ENCODE measurements around the gene CD47. TPM values are rescaled to one million over a fixed set of nuclear protein-coding genes. Genes with fewer than 3 reads are reported as not detected.

Gene CD47
- total RNA-seq, 6 donors from 2014 or later, result 79.6 to 352 (median 229) TPM

DNA sequence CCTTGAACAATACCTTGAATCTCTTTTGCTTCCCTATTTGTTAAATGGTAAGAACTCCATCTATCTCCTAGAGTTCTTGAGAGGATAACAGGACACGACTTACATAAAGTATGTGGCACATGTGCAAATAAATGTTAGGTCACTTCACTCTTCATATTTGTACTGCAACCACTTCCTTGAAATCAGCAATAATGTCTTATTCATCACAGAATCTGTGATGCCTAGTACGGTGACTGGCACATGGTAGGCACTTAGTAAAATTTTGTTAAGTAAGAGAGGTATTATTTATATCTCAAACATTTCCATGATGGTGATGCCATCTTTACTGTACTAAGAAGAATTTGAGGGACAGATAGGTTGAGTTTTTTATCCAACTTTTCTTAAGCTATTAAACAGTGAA is 14.3 kb downstream of the CD47 start:
- ATAC-seq (ENCODE audit: low FRiP score in 2 of 2), result no peak
- no peak overlapping the region for H3K4me3 ChIP-seq
- peaks cover 0 to 31% (median 0%) of the 10 kb centered on the region in 4 donors for H3K36me3 ChIP-seq
- no peaks in the 10 kb centered on the region for H3K27me3 ChIP-seq
- H3K27ac ChIP-seq, result no peak overlapping the region
- peaks cover 6 to 25% (median 10%) of the 10 kb centered on the region in 4 donors for H3K4me1 ChIP-seq
- no peak for DNase-seq
- H3K9me3 ChIP-seq, result no peaks in the 10 kb centered on the region
- no peak for TF ChIP-seq POLR2AphosphoS5 (IDR thresholded peaks at IDR 0.05)
- TF ChIP-seq EP300 (IDR thresholded peaks at IDR 0.05), result no peak
- no peak for TF ChIP-seq CTCF (IDR thresholded peaks at IDR 0.05)
- TF ChIP-seq POLR2A (IDR thresholded peaks at IDR 0.05), result no peak
- WGBS, 2 donors, result 58 to 66% methylated on average over 2 of the region's 2 CpGs

DNA sequence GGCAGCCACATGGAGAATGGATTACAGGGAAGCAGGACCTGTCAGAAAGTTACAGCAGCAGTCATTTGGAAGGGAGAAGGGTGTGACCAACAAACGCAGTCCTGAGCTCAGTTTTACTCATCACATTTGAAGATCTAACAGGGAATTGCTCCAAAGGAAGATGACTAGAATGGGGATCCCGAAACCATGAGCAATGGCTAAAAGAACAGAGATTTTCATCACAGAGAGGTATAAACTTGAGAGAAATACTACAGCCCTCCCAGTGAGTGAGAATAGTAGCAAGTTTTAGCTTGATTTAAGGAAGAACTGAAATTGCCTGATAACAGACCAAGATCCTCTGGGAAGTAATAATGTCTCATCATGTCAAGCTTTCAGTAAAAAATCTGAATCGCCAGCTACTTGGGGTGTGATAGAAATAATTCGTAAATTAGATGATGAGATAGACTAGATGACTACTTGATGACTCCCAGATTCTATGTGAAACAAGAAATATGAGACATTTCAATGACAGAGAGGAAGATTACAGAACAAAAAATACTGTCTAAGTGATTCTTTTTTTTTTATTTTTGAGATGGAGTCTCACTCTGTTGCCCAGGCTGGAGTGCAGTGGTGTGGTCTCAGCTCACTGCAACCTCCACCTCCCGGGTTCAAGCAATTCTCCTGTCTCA is 16.9 kb downstream of the CD47 start:
- ATAC-seq (ENCODE audit: low FRiP score in 2 of 2), result peak in 1 of 2 donors; percentile 48

GRCh38 chr3:108071368-108071767 is 19.5 kb downstream of the CD47 start:
- Histone ChIP-seq H3K36me3 (peaks cover 0 to 31% (median 0%) of the 10 kb centered on the region in 4 donors), H3K27me3 (no peaks in the 10 kb centered on the region), H3K9me3 (no peaks in the 10 kb centered on the region), H3K27ac (no peak overlapping the region), H3K4me1 (peaks cover 0 to 17% (median 2%) of the 10 kb centered on the region in 4 donors), H3K4me3 (no peak overlapping the region)
- WGBS, 2 donors, result 62 to 79% methylated on average over 3 of the region's 3 CpGs
- DNase-seq (no peak), ATAC-seq (ENCODE audit: low FRiP score in 2 of 2) (no peak)
- no peak for TF ChIP-seq POLR2AphosphoS5 (IDR thresholded peaks at IDR 0.05)
- TF ChIP-seq EP300 (IDR thresholded peaks at IDR 0.05), result no peak
- TF ChIP-seq POLR2A (IDR thresholded peaks at IDR 0.05), result no peak
- TF ChIP-seq CTCF (IDR thresholded peaks at IDR 0.05), result no peak

More for the DNA sequence above, 16.9 kb downstream of the CD47 start:
- no peak overlapping the region for H3K4me3 ChIP-seq
- no peaks in the 10 kb centered on the region for H3K27me3 ChIP-seq
- H3K27ac ChIP-seq, result no peak overlapping the region
- no peak for DNase-seq
- TF ChIP-seq POLR2AphosphoS5 (IDR thresholded peaks at IDR 0.05), result no peak
- TF ChIP-seq CTCF (IDR thresholded peaks at IDR 0.05), result no peak
- TF ChIP-seq EP300 (IDR thresholded peaks at IDR 0.05), result no peak
- TF ChIP-seq POLR2A (IDR thresholded peaks at IDR 0.05), result no peak
- H3K36me3 ChIP-seq, result peaks cover 0 to 25% (median 0%) of the 10 kb centered on the region in 4 donors
- H3K9me3 ChIP-seq, result no peaks in the 10 kb centered on the region
- peaks cover 0 to 17% (median 2%) of the 10 kb centered on the region in 4 donors for H3K4me1 ChIP-seq
- 92 to 93% methylated on average over 5 of the region's 5 CpGs for WGBS, 2 donors

GRCh38 chr3:108070356-108070755 is 20.5 kb downstream of the CD47 start:
- 73 to 78% methylated on average over 6 of the region's 6 CpGs for WGBS, 2 donors
- Histone ChIP-seq H3K9me3 (no peaks in the 10 kb centered on the region), H3K4me1 (peaks cover 0 to 12% (median 2%) of the 10 kb centered on the region in 4 donors), H3K4me3 (no peak overlapping the region), H3K27me3 (no peaks in the 10 kb centered on the region), H3K27ac (no peak overlapping the region), H3K36me3 (peaks cover 0 to 31% (median 0%) of the 10 kb centered on the region in 4 donors)
- no peak for TF ChIP-seq CTCF (IDR thresholded peaks at IDR 0.05)
- no peak for TF ChIP-seq POLR2A (IDR thresholded peaks at IDR 0.05)
- TF ChIP-seq EP300 (IDR thresholded peaks at IDR 0.05), result no peak
- TF ChIP-seq POLR2AphosphoS5 (IDR thresholded peaks at IDR 0.05), result no peak
- DNase-seq, result no peak
- no peak for ATAC-seq (ENCODE audit: low FRiP score in 2 of 2)

DNA sequence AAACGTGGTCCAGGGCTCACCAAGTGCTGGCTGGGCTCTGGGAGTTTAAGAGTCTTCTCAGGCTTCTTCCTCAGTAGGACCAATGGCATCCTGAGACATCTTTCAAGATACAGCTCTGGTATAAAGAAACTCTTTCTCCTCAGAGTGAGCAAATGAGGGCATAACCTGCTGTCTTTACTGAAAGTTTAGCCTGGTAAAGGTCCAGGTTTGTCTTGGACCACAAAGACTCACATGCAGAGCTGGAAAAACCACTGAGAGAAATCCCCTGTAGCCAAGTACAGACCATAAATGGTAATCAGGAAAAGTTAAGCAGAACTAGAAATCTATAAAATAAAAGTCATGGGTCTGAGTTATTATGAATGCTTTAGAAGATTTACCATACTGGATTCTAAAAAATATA is 23.1 kb downstream of the CD47 start:
- Histone ChIP-seq H3K4me3 (no peak overlapping the region), H3K4me1 (peaks cover 0 to 11% (median 2%) of the 10 kb centered on the region in 4 donors), H3K27me3 (no peaks in the 10 kb centered on the region), H3K36me3 (peaks cover 0 to 23% (median 0%) of the 10 kb centered on the region in 4 donors), H3K9me3 (no peaks in the 10 kb centered on the region), H3K27ac (no peak overlapping the region)
- ATAC-seq (ENCODE audit: low FRiP score in 2 of 2) (no peak), DNase-seq (no peak)
- WGBS, 2 donors, result 59 to 88% methylated on average over 1 of the region's 1 CpG
- TF ChIP-seq POLR2AphosphoS5 (IDR thresholded peaks at IDR 0.05) (no peak), POLR2A (IDR thresholded peaks at IDR 0.05) (no peak), EP300 (IDR thresholded peaks at IDR 0.05) (no peak), CTCF (IDR thresholded peaks at IDR 0.05) (no peak)
